HepG2 (cell line): ENCODE results near the gene ENTPD5. TPM values are rescaled to one million over a fixed set of nuclear protein-coding genes. Genes with fewer than 3 reads are reported as not detected.

ENCODE experiments used
- SMYD3 ChIP-seq: sonication (generic); formaldehyde crosslinking; IDR thresholded peaks from 2 replicates; pipeline ENCODE4 v1.8.1; 2023; ENCODE audit warnings: mild to moderate bottlenecking, missing genetic modification reagents
- ZNF101 ChIP-seq: sonication (generic); formaldehyde crosslinking; IDR thresholded peaks from 2 replicates; pipeline ENCODE4 v1.4.0; 2020; ENCODE audit warnings: mild to moderate bottlenecking, low read depth, missing genetic modification reagents, borderline replicate concordance
- ZNF816 ChIP-seq: sonication (generic); formaldehyde crosslinking; IDR thresholded peaks from 2 replicates; pipeline ENCODE4 v1.8.0; 2022; ENCODE audit warnings: missing genetic modification reagents, mild to moderate bottlenecking, borderline replicate concordance
- ZSCAN22 ChIP-seq: sonication (generic); formaldehyde crosslinking; IDR thresholded peaks from 2 replicates; pipeline ENCODE4 v1.4.0; 2020; ENCODE audit warnings: mild to moderate bottlenecking, missing genetic modification reagents
- polyA plus RNA-seq, 8 experiments: library from polyadenylated mRNA; depleted of rRNA in 3 of 8; stranded (reverse) in 7 of 8; unstranded in 1 of 8; fragments of >200 nt; fragmentation: Illumina TruSeq in 4 of 8; extraction: Trizol in 4 of 8; gene quantifications; 2 replicates each; pipeline versions ENCODE4 v1.2.1 to v1.2.3, GENCODE V29; 2011 to 2016; ENCODE audit warnings: low read depth in 4 of 8, missing spikeins in 1 of 8, mixed read lengths in 1 of 8; ENCODE audit not compliant: insufficient read depth in 1 of 8
- total RNA-seq, 5 experiments: library from RNA; depleted of rRNA; stranded (reverse); fragments of >200 nt; fragmentation: Illumina TruSeq; extraction: Trizol; gene quantifications; 2 replicates each; pipeline ENCODE4 v1.2.3, GENCODE V29; 2016; ENCODE audit warnings: low read depth in 1 of 5
- TF ChIP-seq, protein P1 (sequence below): sonication (generic); formaldehyde crosslinking; IDR thresholded peaks from 2 replicates; pipeline ENCODE4 v1.4.0; 2020; ENCODE audit warnings: missing genetic modification reagents

ENTPD5 gene
- total and polyA plus RNA-seq, 2 of the 13 experiments (the other 11 are each of a cell fraction or from before 2014, with no cell fraction given), result 33.8 to 43.3 TPM

GRCh38 chr14:73953731-73954130 lies 65.4 kb downstream of the ENTPD5 start (continued):
- TF ChIP-seq, protein P1, sequence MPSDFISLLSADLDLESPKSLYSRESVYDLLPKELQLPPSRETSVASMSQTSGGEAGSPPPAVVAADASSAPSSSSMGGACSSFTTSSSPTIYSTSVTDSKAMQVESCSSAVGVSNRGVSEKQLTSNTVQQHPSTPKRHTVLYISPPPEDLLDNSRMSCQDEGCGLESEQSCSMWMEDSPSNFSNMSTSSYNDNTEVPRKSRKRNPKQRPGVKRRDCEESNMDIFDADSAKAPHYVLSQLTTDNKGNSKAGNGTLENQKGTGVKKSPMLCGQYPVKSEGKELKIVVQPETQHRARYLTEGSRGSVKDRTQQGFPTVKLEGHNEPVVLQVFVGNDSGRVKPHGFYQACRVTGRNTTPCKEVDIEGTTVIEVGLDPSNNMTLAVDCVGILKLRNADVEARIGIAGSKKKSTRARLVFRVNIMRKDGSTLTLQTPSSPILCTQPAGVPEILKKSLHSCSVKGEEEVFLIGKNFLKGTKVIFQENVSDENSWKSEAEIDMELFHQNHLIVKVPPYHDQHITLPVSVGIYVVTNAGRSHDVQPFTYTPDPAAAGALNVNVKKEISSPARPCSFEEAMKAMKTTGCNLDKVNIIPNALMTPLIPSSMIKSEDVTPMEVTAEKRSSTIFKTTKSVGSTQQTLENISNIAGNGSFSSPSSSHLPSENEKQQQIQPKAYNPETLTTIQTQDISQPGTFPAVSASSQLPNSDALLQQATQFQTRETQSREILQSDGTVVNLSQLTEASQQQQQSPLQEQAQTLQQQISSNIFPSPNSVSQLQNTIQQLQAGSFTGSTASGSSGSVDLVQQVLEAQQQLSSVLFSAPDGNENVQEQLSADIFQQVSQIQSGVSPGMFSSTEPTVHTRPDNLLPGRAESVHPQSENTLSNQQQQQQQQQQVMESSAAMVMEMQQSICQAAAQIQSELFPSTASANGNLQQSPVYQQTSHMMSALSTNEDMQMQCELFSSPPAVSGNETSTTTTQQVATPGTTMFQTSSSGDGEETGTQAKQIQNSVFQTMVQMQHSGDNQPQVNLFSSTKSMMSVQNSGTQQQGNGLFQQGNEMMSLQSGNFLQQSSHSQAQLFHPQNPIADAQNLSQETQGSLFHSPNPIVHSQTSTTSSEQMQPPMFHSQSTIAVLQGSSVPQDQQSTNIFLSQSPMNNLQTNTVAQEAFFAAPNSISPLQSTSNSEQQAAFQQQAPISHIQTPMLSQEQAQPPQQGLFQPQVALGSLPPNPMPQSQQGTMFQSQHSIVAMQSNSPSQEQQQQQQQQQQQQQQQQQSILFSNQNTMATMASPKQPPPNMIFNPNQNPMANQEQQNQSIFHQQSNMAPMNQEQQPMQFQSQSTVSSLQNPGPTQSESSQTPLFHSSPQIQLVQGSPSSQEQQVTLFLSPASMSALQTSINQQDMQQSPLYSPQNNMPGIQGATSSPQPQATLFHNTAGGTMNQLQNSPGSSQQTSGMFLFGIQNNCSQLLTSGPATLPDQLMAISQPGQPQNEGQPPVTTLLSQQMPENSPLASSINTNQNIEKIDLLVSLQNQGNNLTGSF (CRISPR knock-in tag), result no peak
- TF ChIP-seq ZSCAN22 (CRISPR knock-in tag), result no peak
- no peak for TF ChIP-seq SMYD3 (CRISPR knock-in tag)
- TF ChIP-seq ZNF816 (CRISPR knock-in tag), result no peak
- no peak for TF ChIP-seq ZNF101 (CRISPR knock-in tag)
